Measurements from ENCODE around the gene CBY1. TPM values are rescaled to one million over a fixed set of nuclear protein-coding genes. Genes with fewer than 3 reads are reported as not detected.

The CBY1 gene
- total and polyA plus RNA-seq, 7 donors, result 23.6 to 47.8 (median 35.6) TPM

GRCh38 chr22:38681582-38682335 is 25.3 kb downstream of the CBY1 start, which contains the start of gene TOMM22:
TOMM22 (plus strand) TSS chr22:38681957; CDS start chr22:38681979, 22 bp downstream.
- intact Hi-C loops (cut with DNase I), result no loop called here
- Histone ChIP-seq H3K4me3 (peak within 1 kb of the TSS; percentile 65 to 85 (median 80)), H3K27me3 (no peaks in the 10 kb centered on the region), H3K36me3 (peaks cover 8 to 39% (median 18%) of the 10 kb centered on the region in 4 donors), H3K27ac (peak within 1 kb of the TSS; percentile 74 to 79 (median 74)), H3K4me1 (peaks cover 0 to 21% (median 12%) of the 10 kb centered on the region in 4 donors), H3K9me3 (no peaks in the 10 kb centered on the region)
- TF ChIP-seq POLR2A (IDR thresholded peaks at IDR 0.05), result peak; percentile 22 to 41
- TF ChIP-seq CTCF (IDR thresholded peaks at IDR 0.05), result peak in 1 of 4 experiments; percentile 32
- TF ChIP-seq EP300 (IDR thresholded peaks at IDR 0.05), result peak in 1 of 4 donors; percentile 28
- TF ChIP-seq POLR2AphosphoS5 (IDR thresholded peaks at IDR 0.05), result peak; percentile 69 to 92 (median 85)
- 0 to 1% methylated on average over 60 of the region's 60 CpGs for WGBS, 2 donors
- peak; percentile 93 for DNase-seq

- no peak for DNase-seq
- no peaks in the 10 kb centered on the region for H3K27me3 ChIP-seq
- WGBS, 2 donors, result 82 to 96% methylated on average over 9 of the region's 9 CpGs
- peaks cover 17 to 70% (median 43%) of the 10 kb centered on the region in 4 donors for H3K36me3 ChIP-seq
- H3K27ac ChIP-seq, result no peak overlapping the region
- TF ChIP-seq POLR2A (IDR thresholded peaks at IDR 0.05), result no peak
- no peak for TF ChIP-seq EP300 (IDR thresholded peaks at IDR 0.05)
- no peak for TF ChIP-seq CTCF (IDR thresholded peaks at IDR 0.05)
- intact Hi-C loops (cut with DNase I), result no loop called here
- peaks cover 0 to 21% (median 12%) of the 10 kb centered on the region in 4 donors for H3K4me1 ChIP-seq
- H3K9me3 ChIP-seq, result no peaks in the 10 kb centered on the region
- no peak overlapping the region for H3K4me3 ChIP-seq
Measured at GRCh38 chr22:38684895-38685294, 28.5 kb downstream of the CBY1 start.

- H3K27me3 ChIP-seq, result no peaks in the 10 kb centered on the region
- intact Hi-C loops (cut with DNase I), result no loop called here
- TF ChIP-seq EP300 (IDR thresholded peaks at IDR 0.05) (no peak), POLR2A (IDR thresholded peaks at IDR 0.05) (no peak), POLR2AphosphoS5 (IDR thresholded peaks at IDR 0.05) (no peak), CTCF (IDR thresholded peaks at IDR 0.05) (no peak)
- no peak overlapping the region for H3K27ac ChIP-seq
- peaks cover 0 to 16% (median 12%) of the 10 kb centered on the region in 4 donors for H3K4me1 ChIP-seq
- DNase-seq, result no peak
- H3K36me3 ChIP-seq, result peaks cover 17 to 75% (median 43%) of the 10 kb centered on the region in 4 donors
- WGBS, 2 donors, result 93% methylated on average over 1 of the region's 1 CpG
- H3K4me3 ChIP-seq, result no peak overlapping the region
- H3K9me3 ChIP-seq, result no peaks in the 10 kb centered on the region
Measured at GRCh38 chr22:38685761-38686160, 29.3 kb downstream of the CBY1 start.

GRCh38 chr22:38689651-38690050 is 33.2 kb downstream of the CBY1 start:
- 18 to 59% methylated on average over 1 of the region's 1 CpG for WGBS, 2 donors
- Histone ChIP-seq H3K27me3 (no peaks in the 10 kb centered on the region), H3K36me3 (peaks cover 9 to 81% (median 41%) of the 10 kb centered on the region in 4 donors)

More at GRCh38 chr22:38689651-38690050, 33.2 kb downstream of the CBY1 start:
- Histone ChIP-seq H3K27ac (no peak overlapping the region), H3K4me1 (peaks cover 0 to 5% (median 0%) of the 10 kb centered on the region in 4 donors), H3K4me3 (no peak overlapping the region), H3K9me3 (no peaks in the 10 kb centered on the region)
- no peak for TF ChIP-seq CTCF (IDR thresholded peaks at IDR 0.05)
- no peak for TF ChIP-seq POLR2AphosphoS5 (IDR thresholded peaks at IDR 0.05)
- no peak for TF ChIP-seq EP300 (IDR thresholded peaks at IDR 0.05)
- no peak for TF ChIP-seq POLR2A (IDR thresholded peaks at IDR 0.05)
- intact Hi-C loops (cut with DNase I), result no loop called here
- no peak for DNase-seq
